Measurements from ENCODE around the gene GRM2.

Gene GRM2

GRCh38 chr3:51705276-51706020 is 1.4 kb upstream of the GRM2 start:
- no peak overlapping the region for H3K4me3 Mint-ChIP-seq
- H3K36me3 Mint-ChIP-seq: peaks cover 33 to 57% of the 10 kb centered on the region in 2 donors
- DNase-seq (no peak), ATAC-seq (replicated peaks) (no peak)
- peaks cover 11 to 25% of the 10 kb centered on the region in 2 donors for H3K4me1 Mint-ChIP-seq
- peaks cover 0 to 7% of the 10 kb centered on the region in 2 donors for H3K27me3 Mint-ChIP-seq
- H3K27ac Mint-ChIP-seq: no peak overlapping the region
- no peaks in the 10 kb centered on the region for H3K9me3 Mint-ChIP-seq

GRCh38 chr3:51706021-51706485 is 815 bp upstream of the GRM2 start:
- Mint-ChIP-seq H3K4me3 (no peak overlapping the region), H3K27me3 (peaks cover 0 to 7% of the 10 kb centered on the region in 2 donors), H3K9me3 (no peaks in the 10 kb centered on the region), H3K36me3 (peaks cover 28 to 52% of the 10 kb centered on the region in 2 donors), H3K27ac (no peak overlapping the region), H3K4me1 (peaks cover 11 to 25% of the 10 kb centered on the region in 2 donors)
- ATAC-seq (replicated peaks): no peak
- no peak for DNase-seq

GRCh38 chr3:51708216-51708845 is 1.5 kb downstream of the GRM2 start:
- no peak for ATAC-seq (replicated peaks)
- Mint-ChIP-seq H3K4me1 (peaks cover 11 to 25% of the 10 kb centered on the region in 2 donors), H3K36me3 (peaks cover 13 to 36% of the 10 kb centered on the region in 2 donors), H3K9me3 (no peaks in the 10 kb centered on the region), H3K27me3 (peaks cover 0 to 7% of the 10 kb centered on the region in 2 donors), H3K27ac (no peak overlapping the region), H3K4me3 (no peak overlapping the region)
- no peak for DNase-seq

- ATAC-seq (replicated peaks) (no peak), DNase-seq (no peak)
- H3K27me3 Mint-ChIP-seq: peaks cover 0 to 7% of the 10 kb centered on the region in 2 donors
- H3K27ac Mint-ChIP-seq: no peak overlapping the region
- H3K4me3 Mint-ChIP-seq: no peak overlapping the region
- H3K4me1 Mint-ChIP-seq: peaks cover 11 to 25% of the 10 kb centered on the region in 2 donors
- no peaks in the 10 kb centered on the region for H3K9me3 Mint-ChIP-seq
- H3K36me3 Mint-ChIP-seq: peaks cover 13 to 30% of the 10 kb centered on the region in 2 donors
These were observed 2.1 kb downstream of the GRM2 start for GRCh38 chr3:51709004-51709420.

GRCh38 chr3:51709675-51710074 is 2.8 kb downstream of the GRM2 start:
- DNase-seq: no peak
- Mint-ChIP-seq H3K27me3 (peaks cover 0 to 7% of the 10 kb centered on the region in 2 donors), H3K27ac (peak overlapping the region; percentile 96), H3K4me1 (peaks cover 11 to 25% of the 10 kb centered on the region in 2 donors), H3K4me3 (peak overlapping the region; percentile 25 to 59), H3K9me3 (no peaks in the 10 kb centered on the region), H3K36me3 (peaks cover 8 to 23% of the 10 kb centered on the region in 2 donors)
- peak in 1 of 2 donors; percentile 41 for ATAC-seq (replicated peaks)

GRCh38 chr3:51710631-51711351 is 3.9 kb downstream of the GRM2 start:
- H3K36me3 Mint-ChIP-seq: peaks cover 8 to 16% of the 10 kb centered on the region in 2 donors

GRCh38 chr3:51711352-51712037 is 4.6 kb downstream of the GRM2 start:
- no peak for ATAC-seq (replicated peaks)

More at GRCh38 chr3:51710631-51711351, 3.9 kb downstream of the GRM2 start:
- peaks cover 11 to 22% of the 10 kb centered on the region in 2 donors for H3K4me1 Mint-ChIP-seq
- no peaks in the 10 kb centered on the region for H3K9me3 Mint-ChIP-seq
- peaks cover 0 to 7% of the 10 kb centered on the region in 2 donors for H3K27me3 Mint-ChIP-seq
- DNase-seq (no peak), ATAC-seq (replicated peaks) (peak; percentile 38 to 42)
- H3K4me3 Mint-ChIP-seq: no peak overlapping the region
- H3K27ac Mint-ChIP-seq: peak overlapping the region; percentile 96

GRCh38 chr3:51712038-51712420 is 5.2 kb downstream of the GRM2 start:
- H3K9me3 Mint-ChIP-seq: no peaks in the 10 kb centered on the region
- H3K4me1 Mint-ChIP-seq: peaks cover 6 to 12% of the 10 kb centered on the region in 2 donors

More at GRCh38 chr3:51711352-51712037, 4.6 kb downstream of the GRM2 start:
- peaks cover 4 to 9% of the 10 kb centered on the region in 2 donors for H3K36me3 Mint-ChIP-seq
- no peak for DNase-seq
- peaks cover 6 to 15% of the 10 kb centered on the region in 2 donors for H3K4me1 Mint-ChIP-seq
- peak overlapping the region; percentile 53 for H3K27ac Mint-ChIP-seq
- peaks cover 0 to 7% of the 10 kb centered on the region in 2 donors for H3K27me3 Mint-ChIP-seq
- H3K9me3 Mint-ChIP-seq: no peaks in the 10 kb centered on the region
- H3K4me3 Mint-ChIP-seq: no peak overlapping the region

GRCh38 chr3:51712511-51712931 is 5.7 kb downstream of the GRM2 start:
- H3K9me3 Mint-ChIP-seq: no peaks in the 10 kb centered on the region

More at GRCh38 chr3:51712038-51712420, 5.2 kb downstream of the GRM2 start:
- Mint-ChIP-seq H3K36me3 (peaks cover 4 to 8% of the 10 kb centered on the region in 2 donors), H3K4me3 (no peak overlapping the region), H3K27me3 (peaks cover 0 to 7% of the 10 kb centered on the region in 2 donors), H3K27ac (no peak overlapping the region)
- no peak for ATAC-seq (replicated peaks)
- DNase-seq: no peak

GRCh38 chr3:51712963-51713362 is 6.1 kb downstream of the GRM2 start:
- no peaks in the 10 kb centered on the region for H3K9me3 Mint-ChIP-seq
- H3K4me1 Mint-ChIP-seq: peaks cover 3 to 8% of the 10 kb centered on the region in 2 donors
- ATAC-seq (replicated peaks): no peak
- no peak overlapping the region for H3K4me3 Mint-ChIP-seq
- H3K27ac Mint-ChIP-seq: no peak overlapping the region
- H3K27me3 Mint-ChIP-seq: no peaks in the 10 kb centered on the region
- H3K36me3 Mint-ChIP-seq: peaks cover 4% of the 10 kb centered on the region in 2 donors
- no peak for DNase-seq

More at GRCh38 chr3:51712511-51712931, 5.7 kb downstream of the GRM2 start:
- Mint-ChIP-seq H3K36me3 (peaks cover 4 to 5% of the 10 kb centered on the region in 2 donors), H3K4me3 (no peak overlapping the region), H3K27ac (no peak overlapping the region), H3K27me3 (peaks cover 0 to 3% of the 10 kb centered on the region in 2 donors), H3K4me1 (peaks cover 3 to 8% of the 10 kb centered on the region in 2 donors)
- DNase-seq (no peak), ATAC-seq (replicated peaks) (no peak)

- H3K9me3 Mint-ChIP-seq: no peaks in the 10 kb centered on the region
- peaks cover 5 to 13% of the 10 kb centered on the region in 2 donors for H3K4me1 Mint-ChIP-seq
- no peak for ATAC-seq (replicated peaks)
- no peak for DNase-seq
- no peak overlapping the region for H3K27ac Mint-ChIP-seq
- H3K4me3 Mint-ChIP-seq: no peak overlapping the region
- peaks cover 0 to 2% of the 10 kb centered on the region in 2 donors for H3K36me3 Mint-ChIP-seq
- no peaks in the 10 kb centered on the region for H3K27me3 Mint-ChIP-seq
These were observed 8.5 kb downstream of the GRM2 start for GRCh38 chr3:51715231-51715976.

- H3K9me3 Mint-ChIP-seq: no peaks in the 10 kb centered on the region
- H3K36me3 Mint-ChIP-seq: peaks cover 0 to 2% of the 10 kb centered on the region in 2 donors
- no peak overlapping the region for H3K27ac Mint-ChIP-seq
- ATAC-seq (replicated peaks): no peak
- DNase-seq: no peak
- no peak overlapping the region for H3K4me3 Mint-ChIP-seq
- H3K27me3 Mint-ChIP-seq: no peaks in the 10 kb centered on the region
- H3K4me1 Mint-ChIP-seq: peaks cover 5 to 13% of the 10 kb centered on the region in 2 donors
These were observed 9.1 kb downstream of the GRM2 start for GRCh38 chr3:51715977-51716294.

- H3K36me3 Mint-ChIP-seq: peaks cover 0 to 2% of the 10 kb centered on the region in 2 donors
- H3K27me3 Mint-ChIP-seq: no peaks in the 10 kb centered on the region
- H3K4me3 Mint-ChIP-seq: no peak overlapping the region
- peaks cover 8 to 19% of the 10 kb centered on the region in 2 donors for H3K4me1 Mint-ChIP-seq
- no peak for DNase-seq
- H3K9me3 Mint-ChIP-seq: no peaks in the 10 kb centered on the region
- H3K27ac Mint-ChIP-seq: no peak overlapping the region
- no peak for ATAC-seq (replicated peaks)
These were observed 9.9 kb downstream of the GRM2 start for GRCh38 chr3:51716805-51717204.
